Neural cell (in vitro differentiated cells): ENCODE measurements around the gene HIVEP1. TPM values are rescaled to one million over a fixed set of nuclear protein-coding genes. Genes with fewer than 3 reads are reported as not detected.

ENCODE experiments used
- H2AFZ ChIP-seq: fragments of 200-600, 300-800 bp; sonication (generic), shearing (Covaris generic); 2 replicates; pipeline ENCODE4 v1.6.0; 2014; ENCODE audit warnings: low read depth, mild to moderate bottlenecking, antibody characterized with exemption, low read length, moderate library complexity
- H3F3A ChIP-seq: fragments of 200-600 bp; shearing (Covaris generic); 2 replicates; pipeline ENCODE4 v1.6.1; 2016; ENCODE audit warnings: mild to moderate bottlenecking, moderate library complexity, mixed read lengths, antibody characterized with exemption, low read length; ENCODE audit not compliant: insufficient read depth, poor library complexity, severe bottlenecking
- H3K27ac ChIP-seq: fragments of 200-600, 300-800 bp; sonication (generic), shearing (Covaris generic); 2 replicates; pipeline ENCODE4 v1.5.1; 2014; ENCODE audit warnings: mild to moderate bottlenecking, low read length, moderate library complexity
- H3K27me3 ChIP-seq: fragments of 300-800, 200-600 bp; sonication (generic), shearing (Covaris generic); 2 replicates; pipeline ENCODE4 v1.6.0; 2014; ENCODE audit warnings: mild to moderate bottlenecking, low read depth, low read length, moderate library complexity; ENCODE audit not compliant: insufficient read depth
- H3K36me3 ChIP-seq: fragments of 300-800, 200-600 bp; sonication (generic), shearing (Covaris generic); 2 replicates; pipeline ENCODE4 v1.5.1; 2014; ENCODE audit warnings: mild to moderate bottlenecking, antibody characterized with exemption, low read length, moderate library complexity; ENCODE audit not compliant: insufficient read depth
- H3K4me2 ChIP-seq: fragments of 300-800, 200-600 bp; sonication (generic), shearing (Covaris generic); 2 replicates; pipeline ENCODE4 v1.6.0; 2014; ENCODE audit warnings: mild to moderate bottlenecking, low read length
- H3K4me3 ChIP-seq: fragments of 300-800, 200-600 bp; sonication (generic), shearing (Covaris generic); 2 replicates; pipeline ENCODE4 v1.5.1; 2014; ENCODE audit warnings: mild to moderate bottlenecking, low read length, moderate library complexity
- H3K79me2 ChIP-seq: fragments of 200-600 bp; shearing (Covaris generic); replicated peaks from 2 replicates; pipeline ENCODE4 v1.6.0; 2014; ENCODE audit warnings: mild to moderate bottlenecking, low read length, moderate library complexity; ENCODE audit not compliant: insufficient read depth
- H3K9ac ChIP-seq: fragments of 300-800, 200-600 bp; sonication (generic), shearing (Covaris generic); 2 replicates; pipeline ENCODE4 v1.6.1; 2016; ENCODE audit warnings: mild to moderate bottlenecking, low read length, mixed read lengths
- H3K9me2 ChIP-seq: fragments of 200-600 bp; shearing (Covaris generic); 2 replicates; pipeline ENCODE4 v1.6.1; 2016; ENCODE audit warnings: mild to moderate bottlenecking, low read length, mixed read lengths; ENCODE audit not compliant: insufficient read depth
- H3K9me3 ChIP-seq: fragments of 200-600, 300-800 bp; sonication (generic), shearing (Covaris generic); 2 replicates; pipeline ENCODE4 v1.6.1; 2016; ENCODE audit warnings: mild to moderate bottlenecking, mixed run types, low read length, moderate library complexity, mixed read lengths
- H4K20me1 ChIP-seq: fragments of 200-600 bp; shearing (Covaris generic); 2 replicates; pipeline ENCODE4 v1.6.1; 2016; ENCODE audit warnings: mild to moderate bottlenecking, mixed run types; ENCODE audit not compliant: insufficient read depth
- CTCF ChIP-seq: fragments of 450-650 bp; IDR thresholded peaks from 2 replicates; pipeline ENCODE4 v1.5.1; 2014; ENCODE audit warnings: antibody characterized with exemption, mild to moderate bottlenecking, moderate library complexity; ENCODE audit not compliant: poor library complexity, severe bottlenecking
- EP300 ChIP-seq: fragments of 450-650 bp; conservative IDR thresholded peaks from 2 replicates; pipeline ENCODE4 v1.6.1; 2014; ENCODE audit warnings: antibody characterized with exemption, mild to moderate bottlenecking, moderate library complexity; ENCODE audit not compliant: poor library complexity, severe bottlenecking
- EZH2 ChIP-seq: fragments of 200-600, 300-800 bp; shearing (Covaris generic), sonication (generic); IDR thresholded peaks from 2 replicates; pipeline ENCODE4 v1.6.1; 2014; ENCODE audit warnings: antibody characterized with exemption, low read length, borderline replicate concordance, mild to moderate bottlenecking; ENCODE audit not compliant: insufficient read depth, poor library complexity, severe bottlenecking
- MXI1 ChIP-seq: fragments of 450-650 bp; conservative IDR thresholded peaks from 2 replicates; pipeline ENCODE4 v1.6.1; 2014; ENCODE audit warnings: antibody characterized with exemption, mild to moderate bottlenecking; ENCODE audit not compliant: poor library complexity, severe bottlenecking
- POLR2AphosphoS5 ChIP-seq: IDR thresholded peaks from 2 replicates; pipeline ENCODE4 v1.6.1; 2012
- RAD21 ChIP-seq: fragments of 450-650 bp; conservative IDR thresholded peaks from 2 replicates; pipeline ENCODE4 v1.6.1; 2014; ENCODE audit warnings: antibody characterized with exemption, mild to moderate bottlenecking, moderate library complexity
- REST ChIP-seq: IDR thresholded peaks from 2 replicates; pipeline ENCODE4 v1.6.1; 2012; ENCODE audit warnings: borderline replicate concordance
- SMC3 ChIP-seq: fragments of 450-650 bp; conservative IDR thresholded peaks from 2 replicates; pipeline ENCODE4 v1.6.1; 2014; ENCODE audit warnings: antibody characterized with exemption, mild to moderate bottlenecking, moderate library complexity; ENCODE audit not compliant: poor library complexity
- TAF1 ChIP-seq: IDR thresholded peaks from 2 replicates; pipeline ENCODE4 v1.6.1; 2012; ENCODE audit warnings: low read depth
- polyA plus RNA-seq: library from polyadenylated mRNA; depleted of rRNA; stranded (reverse); fragments of >200 nt; gene quantifications from 2 replicates; pipeline ENCODE4 v1.2.3, GENCODE V29; 2014

HIVEP1 gene
- polyA plus RNA-seq, 1 donor from 2014 or later = 3.6 TPM

DNA sequence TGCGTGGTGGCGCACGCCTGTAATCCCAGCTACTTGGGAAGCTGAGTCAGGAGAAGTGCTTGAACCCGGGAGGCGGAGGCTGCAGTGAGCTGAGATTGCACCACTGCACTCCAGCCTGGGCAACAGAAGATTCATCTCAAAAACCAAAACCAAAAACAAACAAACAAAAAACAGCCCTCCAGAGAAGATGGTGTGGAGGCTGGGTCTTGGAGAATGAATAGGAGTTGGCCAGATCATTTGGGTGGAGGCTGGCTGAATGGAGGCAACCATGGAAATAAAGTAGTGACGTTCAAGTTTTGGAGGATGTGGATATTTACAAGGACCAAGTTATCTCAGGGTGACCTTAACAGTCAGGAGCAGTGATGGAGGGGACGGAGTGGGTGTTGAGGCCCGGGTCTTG is 24.7 kb downstream of the HIVEP1 start:
- Histone ChIP-seq H3K36me3 (no peaks in the 10 kb centered on the region), H3K79me2 (peaks cover 7% of the 10 kb centered on the region), H3K9ac (no peak overlapping the region), H3K4me2 (no peak overlapping the region), H3K27me3 (no peaks in the 10 kb centered on the region), H3K9me2 (no peaks in the 10 kb centered on the region), H4K20me1 (no peaks in the 10 kb centered on the region), H3F3A (no peaks in the 10 kb centered on the region), H3K4me3 (no peak overlapping the region), H3K27ac (no peak overlapping the region), H2AFZ (no peak overlapping the region), H3K9me3 (no peaks in the 10 kb centered on the region)
- no peak for TF ChIP-seq POLR2AphosphoS5
- TF ChIP-seq EZH2 = no peak
- TF ChIP-seq RAD21 = no peak

DNA sequence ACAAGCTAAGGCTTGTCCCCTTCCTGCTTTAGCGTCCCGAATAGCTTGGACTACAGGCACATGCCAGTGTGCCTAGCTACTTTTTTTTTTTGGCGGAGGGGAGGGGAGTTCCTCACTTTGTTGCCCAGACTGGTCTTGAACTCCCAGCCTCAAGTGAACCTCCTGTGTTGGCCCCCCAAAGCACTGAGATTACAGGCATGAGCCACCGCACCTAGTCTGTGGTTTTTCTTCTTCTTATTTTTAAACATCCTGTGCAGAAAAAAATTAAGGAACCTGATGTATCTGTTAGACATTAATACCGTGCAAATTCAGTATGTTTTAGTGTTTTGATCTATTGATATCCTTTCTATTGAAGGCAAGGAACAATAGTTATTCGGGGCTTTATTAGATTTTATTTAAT is 25.7 kb downstream of the HIVEP1 start:
- Histone ChIP-seq H3F3A (no peaks in the 10 kb centered on the region), H4K20me1 (no peaks in the 10 kb centered on the region), H3K9me3 (no peaks in the 10 kb centered on the region), H3K36me3 (no peaks in the 10 kb centered on the region), H3K9ac (no peak overlapping the region), H3K4me2 (no peak overlapping the region), H2AFZ (no peak overlapping the region), H3K27ac (no peak overlapping the region), H3K27me3 (no peaks in the 10 kb centered on the region), H3K4me3 (no peak overlapping the region), H3K79me2 (peaks cover 7% of the 10 kb centered on the region), H3K9me2 (no peaks in the 10 kb centered on the region)
- no peak for TF ChIP-seq EP300
- TF ChIP-seq EZH2 = no peak
- TF ChIP-seq POLR2AphosphoS5 = no peak

DNA sequence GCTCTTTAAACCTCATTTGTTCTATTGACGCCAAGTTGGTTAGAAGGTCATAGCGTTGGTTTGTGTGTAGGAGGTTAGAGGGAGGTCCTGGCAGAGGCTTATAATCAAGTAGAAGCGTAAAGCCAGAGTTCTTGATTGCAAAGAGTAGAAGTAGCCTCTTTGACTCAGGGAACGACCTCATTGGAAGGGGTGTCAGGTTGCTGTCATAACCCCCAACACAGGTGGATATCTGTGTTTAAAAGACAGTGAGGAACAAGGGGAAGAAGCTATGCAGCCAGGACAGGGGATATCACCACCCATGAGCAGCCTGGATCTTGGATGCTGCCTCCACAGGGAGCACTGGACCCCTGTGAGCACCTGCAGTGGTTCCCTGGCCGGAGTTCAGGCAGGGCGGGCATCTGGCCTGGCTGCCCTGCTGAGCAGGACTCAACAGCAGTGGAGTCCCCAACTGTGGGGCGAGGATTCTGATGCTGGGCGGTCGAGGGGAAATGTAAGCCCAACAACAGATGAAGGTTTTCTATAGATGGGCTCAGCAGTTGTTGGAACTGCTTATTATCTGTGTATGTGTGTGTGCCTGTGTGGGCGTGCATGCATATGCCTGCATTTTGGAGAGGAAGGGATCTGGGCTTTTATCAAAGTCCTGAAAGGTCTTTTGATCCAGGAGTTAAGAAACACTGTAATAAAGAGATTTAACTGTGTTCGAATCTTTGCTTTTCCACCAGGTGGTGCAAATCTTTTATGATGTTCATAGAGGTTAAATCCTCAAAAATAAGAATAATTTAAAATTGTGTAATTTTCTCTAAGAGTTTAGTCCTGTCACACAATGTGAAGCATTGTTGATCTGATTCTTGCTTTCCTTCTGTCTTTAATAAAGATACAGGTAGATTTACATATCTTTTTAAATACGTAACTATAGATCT is 27.7 kb downstream of the HIVEP1 start:
- H3K27ac ChIP-seq = no peak overlapping the region
- H3K4me2 ChIP-seq = no peak overlapping the region
- no peak overlapping the region for H3K9ac ChIP-seq
- no peak overlapping the region for H2AFZ ChIP-seq
- H3K27me3 ChIP-seq = no peaks in the 10 kb centered on the region
- H3K79me2 ChIP-seq = peaks cover 7% of the 10 kb centered on the region
- no peaks in the 10 kb centered on the region for H3K9me2 ChIP-seq
- H4K20me1 ChIP-seq = no peaks in the 10 kb centered on the region
- no peaks in the 10 kb centered on the region for H3F3A ChIP-seq
- H3K36me3 ChIP-seq = no peaks in the 10 kb centered on the region
- no peaks in the 10 kb centered on the region for H3K9me3 ChIP-seq
- H3K4me3 ChIP-seq = no peak overlapping the region
- TF ChIP-seq TAF1 (no peak), MXI1 (no peak), RAD21 (no peak), SMC3 (no peak), CTCF (no peak), EP300 (no peak), REST (no peak), POLR2AphosphoS5 (no peak), EZH2 (no peak)
